Prostate gland (tissue), 2 donors: Measurements from ENCODE around the gene KCNQ4. TPM values are rescaled to one million over a fixed set of nuclear protein-coding genes. Genes with fewer than 3 reads are reported as not detected.

ENCODE experiments used
- DNase-seq: peaks from one replicate; pipeline ENCODE4 v3.0.0-alpha.2; 2019; ENCODE audit warnings: low spot score
- H3K27ac ChIP-seq, 2 donors: fragments of 200-600 bp; sonication (generic); 2 replicates each; pipeline ENCODE4 v1.5.1; 2017 to 2019
- H3K27me3 ChIP-seq: fragments of 200-600 bp; sonication (generic); replicated peaks from 2 replicates; pipeline ENCODE4 v1.5.1; 2019; ENCODE audit not compliant: insufficient read depth
- H3K36me3 ChIP-seq, 2 donors: fragments of 200-600 bp; sonication (generic); 1 replicate in 1 of 2; 2 replicates in 1 of 2; pipeline versions ENCODE4 v1.5.1 to v1.8.1; 2017 to 2019
- H3K4me1 ChIP-seq: fragments of 200-600 bp; sonication (generic); replicated peaks from 2 replicates; pipeline ENCODE4 v1.5.1; 2019
- H3K4me3 ChIP-seq, 2 donors: fragments of 200-600 bp; sonication (generic); 2 replicates each; pipeline ENCODE4 v1.5.1; 2017 to 2019
- H3K9me3 ChIP-seq: fragments of 200-600 bp; sonication (generic); 2 replicates; pipeline ENCODE4 v1.5.1; 2017
- POLR2A ChIP-seq: fragments of 450-650 bp; IDR thresholded peaks from one replicate; pipeline ENCODE4 v1.6.1; 2016; ENCODE audit warnings: antibody characterized with exemption, mild to moderate bottlenecking
- POLR2AphosphoS5 ChIP-seq: sonication (generic); formaldehyde crosslinking; IDR thresholded peaks from one replicate; pipeline ENCODE4 v1.6.1; 2017; ENCODE audit warnings: antibody characterized with exemption
- WGBS: methylation state at CpG from one replicate; pipeline ENCODE4 v1.1.5; 2018; 5-methylcytosine and 5-hydroxymethylcytosine counted together
- intact Hi-C: fragments of 100-400 bp; cut with DNase I; formaldehyde crosslinking; loops from one replicate; pipeline ENCODE4 v1.14.2; 2022
- total RNA-seq, 2 donors: library from RNA; depleted of rRNA; stranded (reverse); fragments of >200 nt; gene quantifications; one replicate each; pipeline ENCODE4 v1.1.0, GENCODE V29; 2016
- TF ChIP-seq, protein P1 (sequence below), 4 experiments: fragments of 200-600 bp in 2 of 4; fragments of 450-650 bp in 2 of 4; sonication (generic) in 2 of 4; IDR thresholded peaks; 1 replicate in 3 of 4; 2 replicates in 1 of 4; pipeline ENCODE4 v1.5.1; 2016 to 2019; ENCODE audit warnings: antibody characterized with exemption in 4 of 4, mild to moderate bottlenecking in 2 of 4, moderate library complexity in 2 of 4

KCNQ4 gene
- total RNA-seq, 2 donors from 2014 or later: 1.8 to 3.1 TPM

DNA sequence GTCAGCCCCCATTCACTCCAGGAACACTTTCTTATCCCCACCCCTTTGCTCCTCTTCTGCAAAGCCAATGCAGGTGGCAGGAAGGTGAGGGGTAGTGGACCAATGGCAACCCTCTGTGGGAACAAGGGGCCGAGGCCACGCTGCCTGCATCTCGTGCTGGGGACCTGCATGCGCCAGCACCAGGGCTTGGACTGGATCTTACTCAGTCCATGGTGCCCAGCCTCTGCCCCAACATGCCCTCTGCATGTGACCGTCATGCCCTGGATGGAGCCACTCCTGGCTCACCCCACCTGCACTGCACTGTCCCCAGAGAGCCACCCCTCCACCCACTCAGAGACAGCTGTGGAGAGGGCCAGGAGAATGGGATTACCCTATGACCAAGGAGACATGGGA lies 56.4 kb downstream of the KCNQ4 start:
- DNase-seq: no peak
- TF ChIP-seq POLR2A: no peak
- WGBS: 93% methylated on average over 5 of the region's 5 CpGs
- Histone ChIP-seq H3K36me3 (no peaks in the 10 kb centered on the region), H3K27ac (no peak overlapping the region), H3K4me1 (no peaks in the 10 kb centered on the region), H3K9me3 (no peaks in the 10 kb centered on the region), H3K27me3 (no peaks in the 10 kb centered on the region), H3K4me3 (no peak overlapping the region)
- intact Hi-C loops: no loop called here

GRCh38 chr1:40840526-40841323 lies 57.1 kb downstream of the KCNQ4 start:
- no peak for DNase-seq
- Histone ChIP-seq H3K4me1 (no peaks in the 10 kb centered on the region), H3K27me3 (no peaks in the 10 kb centered on the region), H3K36me3 (no peaks in the 10 kb centered on the region), H3K27ac (no peak overlapping the region), H3K4me3 (no peak overlapping the region), H3K9me3 (no peaks in the 10 kb centered on the region)
- 69% methylated on average over 6 of the region's 6 CpGs for WGBS
- intact Hi-C loops: no loop called here
- TF ChIP-seq POLR2AphosphoS5: no peak
- TF ChIP-seq, protein P1, sequence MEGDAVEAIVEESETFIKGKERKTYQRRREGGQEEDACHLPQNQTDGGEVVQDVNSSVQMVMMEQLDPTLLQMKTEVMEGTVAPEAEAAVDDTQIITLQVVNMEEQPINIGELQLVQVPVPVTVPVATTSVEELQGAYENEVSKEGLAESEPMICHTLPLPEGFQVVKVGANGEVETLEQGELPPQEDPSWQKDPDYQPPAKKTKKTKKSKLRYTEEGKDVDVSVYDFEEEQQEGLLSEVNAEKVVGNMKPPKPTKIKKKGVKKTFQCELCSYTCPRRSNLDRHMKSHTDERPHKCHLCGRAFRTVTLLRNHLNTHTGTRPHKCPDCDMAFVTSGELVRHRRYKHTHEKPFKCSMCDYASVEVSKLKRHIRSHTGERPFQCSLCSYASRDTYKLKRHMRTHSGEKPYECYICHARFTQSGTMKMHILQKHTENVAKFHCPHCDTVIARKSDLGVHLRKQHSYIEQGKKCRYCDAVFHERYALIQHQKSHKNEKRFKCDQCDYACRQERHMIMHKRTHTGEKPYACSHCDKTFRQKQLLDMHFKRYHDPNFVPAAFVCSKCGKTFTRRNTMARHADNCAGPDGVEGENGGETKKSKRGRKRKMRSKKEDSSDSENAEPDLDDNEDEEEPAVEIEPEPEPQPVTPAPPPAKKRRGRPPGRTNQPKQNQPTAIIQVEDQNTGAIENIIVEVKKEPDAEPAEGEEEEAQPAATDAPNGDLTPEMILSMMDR (IDR thresholded peaks at IDR 0.05): no peak
- TF ChIP-seq POLR2A: no peak

DNA sequence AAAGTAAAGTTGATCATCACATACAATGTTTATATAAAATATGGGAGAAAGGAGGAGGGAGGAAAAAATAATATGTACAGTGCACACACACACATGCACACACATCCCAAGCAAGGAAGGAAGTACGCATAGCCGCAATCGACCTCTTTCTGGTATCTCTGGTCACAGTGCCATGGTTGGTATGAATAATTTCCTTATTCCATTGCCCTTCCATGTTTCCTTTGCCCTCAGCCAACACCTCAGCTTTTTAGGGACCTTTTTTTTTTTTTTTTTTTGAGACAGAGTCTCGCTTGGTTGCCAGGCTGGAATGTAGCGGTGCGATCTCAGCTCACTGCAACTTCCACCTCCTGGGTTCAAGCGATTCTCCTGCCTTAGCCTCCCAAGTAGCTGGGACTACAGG lies 58.0 kb downstream of the KCNQ4 start:
- no peak overlapping the region for H3K27ac ChIP-seq
- no peaks in the 10 kb centered on the region for H3K9me3 ChIP-seq
- H3K36me3 ChIP-seq: no peaks in the 10 kb centered on the region
- DNase-seq: no peak
- no peaks in the 10 kb centered on the region for H3K4me1 ChIP-seq
- TF ChIP-seq POLR2A: no peak
- TF ChIP-seq, protein P1 (IDR thresholded peaks at IDR 0.05): no peak
- no peak for TF ChIP-seq POLR2AphosphoS5
- no peaks in the 10 kb centered on the region for H3K27me3 ChIP-seq
- intact Hi-C loops: no loop called here
- H3K4me3 ChIP-seq: no peak overlapping the region
- WGBS: 84% methylated on average over 7 of the region's 7 CpGs

DNA sequence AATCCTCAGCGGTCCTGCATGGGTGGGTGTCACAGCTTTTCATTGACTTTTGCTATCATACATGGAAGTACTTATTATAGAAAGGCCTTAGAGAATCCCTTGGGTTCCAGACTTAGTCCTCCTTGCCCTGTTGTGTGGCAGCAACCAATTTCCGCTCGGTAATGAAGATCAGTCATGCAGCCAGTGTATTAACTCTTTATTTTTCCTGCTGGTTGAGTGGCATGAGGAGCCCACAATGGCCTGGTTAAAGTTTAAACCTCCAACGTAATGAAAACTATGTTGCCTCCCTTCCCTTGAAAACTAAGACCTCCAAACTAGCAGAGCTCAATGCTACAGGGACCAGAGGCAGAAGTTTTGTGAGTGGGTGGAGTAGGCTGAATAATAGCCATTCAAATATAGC lies 58.6 kb downstream of the KCNQ4 start:
- Histone ChIP-seq H3K4me1 (no peaks in the 10 kb centered on the region), H3K27me3 (no peaks in the 10 kb centered on the region), H3K27ac (no peak overlapping the region), H3K9me3 (no peaks in the 10 kb centered on the region), H3K4me3 (no peak overlapping the region), H3K36me3 (no peaks in the 10 kb centered on the region)
- DNase-seq: no peak
- intact Hi-C loops: no loop called here
- WGBS: 73% methylated on average over 4 of the region's 4 CpGs
- TF ChIP-seq, protein P1 (IDR thresholded peaks at IDR 0.05): no peak
- no peak for TF ChIP-seq POLR2AphosphoS5
- no peak for TF ChIP-seq POLR2A

- H3K27me3 ChIP-seq: no peaks in the 10 kb centered on the region
- H3K27ac ChIP-seq: no peak overlapping the region
- no peaks in the 10 kb centered on the region for H3K36me3 ChIP-seq
- no peak for DNase-seq
- H3K9me3 ChIP-seq: no peaks in the 10 kb centered on the region
- intact Hi-C loops: no loop called here
- 98% methylated on average over 3 of the region's 3 CpGs for WGBS
- H3K4me3 ChIP-seq: no peak overlapping the region
- TF ChIP-seq POLR2A: no peak
- TF ChIP-seq, protein P1 (IDR thresholded peaks at IDR 0.05): no peak
- TF ChIP-seq POLR2AphosphoS5: no peak
- no peaks in the 10 kb centered on the region for H3K4me1 ChIP-seq
Measured at GRCh38 chr1:40842691-40843090, 59.1 kb downstream of the KCNQ4 start.
